NCI-H446 treated with DMSO at 0.1 percent for 48 hours (cell line): Measurements from ENCODE around the gene PNPLA6.

Experiments
- DNase-seq: peaks from one replicate; lab custom pipeline; 2025; lab: John Stamatoyannopoulos, UW

The PNPLA6 gene

GRCh38 chr19:7600721-7601120 is 65.2 kb downstream of the PNPLA6 start:
- no peak for DNase-seq

- DNase-seq = no peak
These were observed 66.9 kb downstream of the PNPLA6 start for GRCh38 chr19:7602240-7602934.

- DNase-seq = no peak
These were observed 67.5 kb downstream of the PNPLA6 start for GRCh38 chr19:7602935-7603497.

- no peak for DNase-seq
These were observed 68.4 kb downstream of the PNPLA6 start for GRCh38 chr19:7603919-7604318.

GRCh38 chr19:7605490-7606222 is 70.1 kb downstream of the PNPLA6 start:
- no peak for DNase-seq

GRCh38 chr19:7606289-7606688 is 70.8 kb downstream of the PNPLA6 start:
- no peak for DNase-seq

- DNase-seq = no peak
These were observed 71.8 kb downstream of the PNPLA6 start for GRCh38 chr19:7607212-7607873.

GRCh38 chr19:7607874-7608560 is 72.5 kb downstream of the PNPLA6 start:
- no peak for DNase-seq

GRCh38 chr19:7610491-7611240 is 75.1 kb downstream of the PNPLA6 start:
- DNase-seq = no peak
